Cardiac septum (tissue), 1 donor: Measurements from ENCODE around the gene TMEM269. TPM values are rescaled to one million over a fixed set of nuclear protein-coding genes. Genes with fewer than 3 reads are reported as not detected.

ENCODE experiments used
- DNase-seq: peaks from one replicate; pipeline ENCODE4 v3.0.0-alpha.2; 2020; ENCODE audit warnings: low spot score
- intact Hi-C: fragments of 100-400 bp; cut with DNase I; formaldehyde crosslinking; loops from one replicate; pipeline ENCODE4 v1.14.0; 2022
- total RNA-seq: library from RNA; stranded (reverse); fragmentation: NEBNext Ultra II Directional; extraction: Animal tissue kit (Norgen Biotek cat#: 25700); gene quantifications from one replicate; pipeline ENCODE4 v1.2.1, GENCODE V29; 2021
- donor health status: DM: no; HTN: no; CAD: no.

The TMEM269 gene
- total RNA-seq, 1 donor from 2014 or later = not detected

GRCh38 chr1:42767510-42768000 is 17.2 kb upstream of the TMEM269 start:
- intact Hi-C loops = loop anchor here (2.0 to 5.0 kb wide), 3 partner anchors 49 to 85 kb away; partner anchors contain the start of genes ERMAP, SVBP, YBX1 and ZNF691
- DNase-seq = no peak

- DNase-seq = no peak
These were observed 16.6 kb upstream of the TMEM269 start for GRCh38 chr1:42768172-42768571.

GRCh38 chr1:42769811-42770210 is 15.0 kb upstream of the TMEM269 start:
- DNase-seq = no peak
- intact Hi-C loops = loop anchor here (5.0 kb wide), 1 partner anchor 88 kb away; the partner anchor contains the start of gene YBX1

More at GRCh38 chr1:42768172-42768571, 16.6 kb upstream of the TMEM269 start:
- intact Hi-C loops = loop anchor here (5.0 kb wide), 1 partner anchor 86 kb away; the partner anchor contains the start of gene YBX1

GRCh38 chr1:42773420-42773819 is 11.4 kb upstream of the TMEM269 start:
- no peak for DNase-seq
- intact Hi-C loops = no loop called here

- intact Hi-C loops = no loop called here
- no peak for DNase-seq
These were observed 9.8 kb upstream of the TMEM269 start for GRCh38 chr1:42774928-42775526.

GRCh38 chr1:42776502-42776901 is 8.3 kb upstream of the TMEM269 start:
- no peak for DNase-seq
- intact Hi-C loops = no loop called here

GRCh38 chr1:42777852-42778251 is 6.9 kb upstream of the TMEM269 start:
- intact Hi-C loops = loop anchor here (2.0 kb wide), 1 partner anchor 297 kb away; no protein-coding TSS in a partner anchor
- no peak for DNase-seq

- intact Hi-C loops = loop anchor here (2.0 kb wide), 1 partner anchor 295 kb away; no protein-coding TSS in a partner anchor
These were observed 5.1 kb upstream of the TMEM269 start for GRCh38 chr1:42779725-42780124.

GRCh38 chr1:42780176-42780575 is 4.6 kb upstream of the TMEM269 start:
- DNase-seq = no peak
- intact Hi-C loops = no loop called here

More at GRCh38 chr1:42779725-42780124, 5.1 kb upstream of the TMEM269 start:
- DNase-seq = no peak

- intact Hi-C loops = no loop called here
- DNase-seq = no peak
These were observed 1.7 kb upstream of the TMEM269 start for GRCh38 chr1:42783092-42783491.

- intact Hi-C loops = no loop called here
- no peak for DNase-seq
These were observed 245 bp upstream of the TMEM269 start for GRCh38 chr1:42784547-42784945.

GRCh38 chr1:42786097-42786496 is 1.3 kb downstream of the TMEM269 start:
- no peak for DNase-seq
- intact Hi-C loops = no loop called here

- no peak for DNase-seq
- intact Hi-C loops = no loop called here
These were observed 3.2 kb downstream of the TMEM269 start for GRCh38 chr1:42788021-42788420.

- no peak for DNase-seq
- intact Hi-C loops = no loop called here
These were observed 9.0 kb downstream of the TMEM269 start for GRCh38 chr1:42793824-42794223.

- intact Hi-C loops = no loop called here
- no peak for DNase-seq
These were observed 12.6 kb downstream of the TMEM269 start for GRCh38 chr1:42797414-42797813.

GRCh38 chr1:42797979-42798378 is 13.2 kb downstream of the TMEM269 start:
- no peak for DNase-seq
- intact Hi-C loops = no loop called here

GRCh38 chr1:42801832-42802473 is 17.2 kb downstream of the TMEM269 start:
- intact Hi-C loops = no loop called here
- DNase-seq = no peak

GRCh38 chr1:42806171-42806570 is 21.4 kb downstream of the TMEM269 start:
- DNase-seq = no peak
- intact Hi-C loops = no loop called here

- no peak for DNase-seq
- intact Hi-C loops = no loop called here
These were observed 21.8 kb downstream of the TMEM269 start for GRCh38 chr1:42806593-42806992.

GRCh38 chr1:42807056-42807668 is 22.4 kb downstream of the TMEM269 start:
- no peak for DNase-seq
- intact Hi-C loops = no loop called here
